Measurements from ENCODE around the gene MYO1B.

The MYO1B gene

GRCh38 chr2:191245046-191245868 is at the start of gene MYO1B:
Gene MYO1B, plus strand, starts transcription at chr2:191245404. Its CDS starts 31,492 bp downstream, at chr2:191276896.
- peak; percentile 17 to 59 (median 32) for DNase-seq (ENCODE audit: low read depth in 4 of 4, low spot score in 1 of 4)

- no peak for DNase-seq (ENCODE audit: low read depth in 4 of 4, low spot score in 1 of 4)
Observed at GRCh38 chr2:191197096-191197495, 48.1 kb upstream of the MYO1B start.

GRCh38 chr2:191198271-191198670 is 46.9 kb upstream of the MYO1B start:
- no peak for DNase-seq (ENCODE audit: low read depth in 4 of 4, low spot score in 1 of 4)

- no peak for DNase-seq (ENCODE audit: low read depth in 4 of 4, low spot score in 1 of 4)
Observed at GRCh38 chr2:191199929-191200512, 45.2 kb upstream of the MYO1B start.

GRCh38 chr2:191200910-191201309 is 44.3 kb upstream of the MYO1B start:
- no peak for DNase-seq (ENCODE audit: low read depth in 4 of 4, low spot score in 1 of 4)

- no peak for DNase-seq (ENCODE audit: low read depth in 4 of 4, low spot score in 1 of 4)
Observed at GRCh38 chr2:191202209-191202721, 42.9 kb upstream of the MYO1B start.

- no peak for DNase-seq (ENCODE audit: low read depth in 4 of 4, low spot score in 1 of 4)
Observed at GRCh38 chr2:191202881-191203397, 42.3 kb upstream of the MYO1B start.

GRCh38 chr2:191204433-191204832 is 40.8 kb upstream of the MYO1B start:
- DNase-seq (ENCODE audit: low read depth in 4 of 4, low spot score in 1 of 4): no peak

- no peak for DNase-seq (ENCODE audit: low read depth in 4 of 4, low spot score in 1 of 4)
Observed at GRCh38 chr2:191206613-191207471, 38.4 kb upstream of the MYO1B start.

- no peak for DNase-seq (ENCODE audit: low read depth in 4 of 4, low spot score in 1 of 4)
Observed at GRCh38 chr2:191209340-191209739, 35.9 kb upstream of the MYO1B start.

GRCh38 chr2:191212119-191212518 is 33.1 kb upstream of the MYO1B start:
- DNase-seq (ENCODE audit: low read depth in 4 of 4, low spot score in 1 of 4): no peak

- no peak for DNase-seq (ENCODE audit: low read depth in 4 of 4, low spot score in 1 of 4)
Observed at GRCh38 chr2:191213333-191213732, 31.9 kb upstream of the MYO1B start.

GRCh38 chr2:191215230-191215629 is 30.0 kb upstream of the MYO1B start:
- no peak for DNase-seq (ENCODE audit: low read depth in 4 of 4, low spot score in 1 of 4)

- no peak for DNase-seq (ENCODE audit: low read depth in 4 of 4, low spot score in 1 of 4)
Observed at GRCh38 chr2:191215666-191216065, 29.5 kb upstream of the MYO1B start.

- no peak for DNase-seq (ENCODE audit: low read depth in 4 of 4, low spot score in 1 of 4)
Observed at GRCh38 chr2:191217580-191217979, 27.6 kb upstream of the MYO1B start.

- no peak for DNase-seq (ENCODE audit: low read depth in 4 of 4, low spot score in 1 of 4)
Observed at GRCh38 chr2:191218292-191218898, 26.8 kb upstream of the MYO1B start.

- DNase-seq (ENCODE audit: low read depth in 4 of 4, low spot score in 1 of 4): no peak
Observed at GRCh38 chr2:191220671-191221070, 24.5 kb upstream of the MYO1B start.

- no peak for DNase-seq (ENCODE audit: low read depth in 4 of 4, low spot score in 1 of 4)
Observed at GRCh38 chr2:191221666-191222065, 23.5 kb upstream of the MYO1B start.

GRCh38 chr2:191222507-191222906 is 22.7 kb upstream of the MYO1B start:
- no peak for DNase-seq (ENCODE audit: low read depth in 4 of 4, low spot score in 1 of 4)

GRCh38 chr2:191222952-191223351 is 22.3 kb upstream of the MYO1B start:
- DNase-seq (ENCODE audit: low read depth in 4 of 4, low spot score in 1 of 4): no peak

GRCh38 chr2:191225126-191225525 is 20.1 kb upstream of the MYO1B start:
- no peak for DNase-seq (ENCODE audit: low read depth in 4 of 4, low spot score in 1 of 4)
